Measurements from ENCODE around the gene MAN2A2.

Gene MAN2A2

GRCh38 chr15:90960298-90961091, 57.4 kb downstream of the MAN2A2 start:
- no peak for DNase-seq (ENCODE audit: low read depth, low spot score)

DNA sequence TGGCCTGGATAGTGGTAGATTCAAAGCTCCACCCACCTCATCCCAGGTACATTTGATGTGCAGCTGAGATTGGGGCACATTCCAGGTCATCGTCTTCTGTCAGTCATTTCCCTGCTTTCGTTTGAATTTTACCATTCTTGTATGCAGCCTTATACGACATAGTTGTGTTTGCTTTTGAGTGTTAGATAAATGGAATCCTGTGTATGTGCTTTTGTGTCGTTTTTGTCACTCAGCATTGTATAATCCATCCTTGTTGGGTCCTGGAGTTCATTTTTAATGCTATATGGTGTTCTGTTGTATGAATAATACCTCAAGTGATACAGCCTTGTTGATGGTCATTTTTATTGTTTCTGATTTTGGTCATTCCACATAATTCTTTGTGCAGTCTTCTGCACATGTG, 58.9 kb downstream of the MAN2A2 start:
- no peak for DNase-seq (ENCODE audit: low read depth, low spot score)

DNA sequence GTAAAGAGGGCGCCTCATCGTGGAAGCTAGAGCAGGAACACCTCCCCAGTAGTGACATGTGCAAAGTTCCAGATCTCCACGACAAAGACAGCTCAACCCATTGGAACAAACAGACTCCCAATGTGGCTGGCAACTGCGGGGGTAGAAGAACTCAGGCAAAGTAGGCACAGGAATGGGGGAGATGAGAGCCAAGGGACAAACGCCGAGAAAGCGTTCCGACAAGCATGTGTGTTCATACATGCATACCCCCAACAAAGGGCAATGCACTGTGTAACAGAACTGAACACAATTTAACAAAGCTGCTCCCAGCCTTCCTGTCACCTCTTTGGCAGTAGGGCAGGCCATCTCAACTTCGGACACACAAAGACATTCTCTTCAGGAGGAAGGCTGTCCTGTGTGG, 63.2 kb downstream of the MAN2A2 start:
- DNase-seq (ENCODE audit: low read depth, low spot score) = no peak

GRCh38 chr15:90967206-90967605, 64.1 kb downstream of the MAN2A2 start:
- DNase-seq (ENCODE audit: low read depth, low spot score) = no peak

DNA sequence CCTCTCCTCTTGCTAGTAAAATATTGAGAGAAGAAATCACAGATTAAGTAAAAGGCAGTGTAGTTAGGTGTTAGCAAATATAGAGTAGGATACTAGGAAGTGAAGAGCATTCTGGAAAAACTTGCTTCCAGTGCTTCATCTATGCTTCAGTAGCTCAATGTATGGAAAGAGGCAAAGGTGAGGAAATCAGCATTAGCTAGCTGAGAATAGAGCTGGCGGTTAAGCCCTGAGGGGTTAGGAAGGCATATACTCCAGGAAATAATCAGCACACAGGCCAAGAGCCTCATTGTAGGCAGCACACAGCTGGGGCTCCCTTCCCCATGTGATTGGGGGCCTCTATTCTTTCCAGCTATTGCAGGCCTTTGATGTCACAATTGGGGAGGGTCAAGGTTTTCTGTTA, 65.3 kb downstream of the MAN2A2 start:
- DNase-seq (ENCODE audit: low read depth, low spot score) = no peak

- no peak for DNase-seq (ENCODE audit: low read depth, low spot score)
Measured at GRCh38 chr15:90970274-90970673, 67.2 kb downstream of the MAN2A2 start.

GRCh38 chr15:90972133-90972532, 69.0 kb downstream of the MAN2A2 start:
- no peak for DNase-seq (ENCODE audit: low read depth, low spot score)

Data from astrocyte of the hippocampus (primary cell).